ENCODE data around the gene LY6G5B. TPM values are rescaled to one million over a fixed set of nuclear protein-coding genes. Genes with fewer than 3 reads are reported as not detected.

Gene LY6G5B
- total and polyA plus RNA-seq, 2 donors, result 2.3 to 6.5 TPM

- Histone ChIP-seq H3K9me3 (ENCODE audit: control insufficient read depth in 2 of 2, insufficient read depth in 1 of 2, low read length in 1 of 2) (no peaks in the 10 kb centered on the region), H3K4me1 (ENCODE audit: control insufficient read depth in 2 of 2, insufficient read depth in 2 of 2, low read length in 2 of 2) (no peaks in the 10 kb centered on the region), H3K36me3 (ENCODE audit: control insufficient read depth in 2 of 2, insufficient read depth in 2 of 2, low read length in 1 of 2) (peaks cover 94 to 96% of the 10 kb centered on the region in 2 donors), H3K4me3 (ENCODE audit: low read length in 2 of 2) (no peak overlapping the region), H3K27ac (ENCODE audit: low read depth in 1 of 2, low read length in 1 of 2) (no peak overlapping the region), H3K27me3 (ENCODE audit: control insufficient read depth in 2 of 2, insufficient read depth in 1 of 2, low read length in 1 of 2) (no peaks in the 10 kb centered on the region)
- WGBS, result 98% methylated on average over 11 of the region's 11 CpGs
- DNase-seq (ENCODE audit: low read depth in 6 of 9, low spot score in 9 of 9), result no peak
These were observed 34.7 kb upstream of the LY6G5B start for GRCh38 chr6:31634969-31635575.

- Histone ChIP-seq H3K4me3 (ENCODE audit: low read length in 2 of 2) (no peak overlapping the region), H3K27me3 (ENCODE audit: control insufficient read depth in 2 of 2, insufficient read depth in 1 of 2, low read length in 1 of 2) (no peaks in the 10 kb centered on the region), H3K36me3 (ENCODE audit: control insufficient read depth in 2 of 2, insufficient read depth in 2 of 2, low read length in 1 of 2) (peaks cover 94 to 96% of the 10 kb centered on the region in 2 donors), H3K9me3 (ENCODE audit: control insufficient read depth in 2 of 2, insufficient read depth in 1 of 2, low read length in 1 of 2) (no peaks in the 10 kb centered on the region), H3K4me1 (ENCODE audit: control insufficient read depth in 2 of 2, insufficient read depth in 2 of 2, low read length in 2 of 2) (no peaks in the 10 kb centered on the region), H3K27ac (ENCODE audit: low read depth in 1 of 2, low read length in 1 of 2) (no peak overlapping the region)
- WGBS, result 95% methylated on average over 27 of the region's 27 CpGs
- DNase-seq (ENCODE audit: low read depth in 6 of 9, low spot score in 9 of 9), result no peak
These were observed 32.8 kb upstream of the LY6G5B start for GRCh38 chr6:31636698-31637596.

GRCh38 chr6:31639043-31639442 lies 30.7 kb upstream of the LY6G5B start:
- no peaks in the 10 kb centered on the region for H3K4me1 ChIP-seq (ENCODE audit: control insufficient read depth in 2 of 2, insufficient read depth in 2 of 2, low read length in 2 of 2)
- WGBS, result 97% methylated on average over 9 of the region's 9 CpGs
- H3K27ac ChIP-seq (ENCODE audit: low read depth in 1 of 2, low read length in 1 of 2), result no peak overlapping the region
- H3K4me3 ChIP-seq (ENCODE audit: low read length in 2 of 2), result no peak overlapping the region
- H3K36me3 ChIP-seq (ENCODE audit: control insufficient read depth in 2 of 2, insufficient read depth in 2 of 2, low read length in 1 of 2), result peaks cover 93 to 94% of the 10 kb centered on the region in 2 donors
- no peak for DNase-seq (ENCODE audit: low read depth in 6 of 9, low spot score in 9 of 9)
- no peaks in the 10 kb centered on the region for H3K9me3 ChIP-seq (ENCODE audit: control insufficient read depth in 2 of 2, insufficient read depth in 1 of 2, low read length in 1 of 2)
- H3K27me3 ChIP-seq (ENCODE audit: control insufficient read depth in 2 of 2, insufficient read depth in 1 of 2, low read length in 1 of 2), result no peaks in the 10 kb centered on the region

GRCh38 chr6:31639449-31639861 lies 30.3 kb upstream of the LY6G5B start:
- no peak for DNase-seq (ENCODE audit: low read depth in 6 of 9, low spot score in 9 of 9)
- H3K9me3 ChIP-seq (ENCODE audit: control insufficient read depth in 2 of 2, insufficient read depth in 1 of 2, low read length in 1 of 2), result no peaks in the 10 kb centered on the region
- no peaks in the 10 kb centered on the region for H3K4me1 ChIP-seq (ENCODE audit: control insufficient read depth in 2 of 2, insufficient read depth in 2 of 2, low read length in 2 of 2)
- H3K27me3 ChIP-seq (ENCODE audit: control insufficient read depth in 2 of 2, insufficient read depth in 1 of 2, low read length in 1 of 2), result no peaks in the 10 kb centered on the region
- peaks cover 93 to 94% of the 10 kb centered on the region in 2 donors for H3K36me3 ChIP-seq (ENCODE audit: control insufficient read depth in 2 of 2, insufficient read depth in 2 of 2, low read length in 1 of 2)
- WGBS, result 95% methylated on average over 10 of the region's 10 CpGs
- H3K4me3 ChIP-seq (ENCODE audit: low read length in 2 of 2), result no peak overlapping the region
- H3K27ac ChIP-seq (ENCODE audit: low read depth in 1 of 2, low read length in 1 of 2), result no peak overlapping the region

- H3K4me1 ChIP-seq (ENCODE audit: control insufficient read depth in 2 of 2, insufficient read depth in 2 of 2, low read length in 2 of 2), result no peaks in the 10 kb centered on the region
- H3K27me3 ChIP-seq (ENCODE audit: control insufficient read depth in 2 of 2, insufficient read depth in 1 of 2, low read length in 1 of 2), result no peaks in the 10 kb centered on the region
- H3K27ac ChIP-seq (ENCODE audit: low read depth in 1 of 2, low read length in 1 of 2), result peak overlapping the region in 1 of 2 donors; percentile 18
- DNase-seq (ENCODE audit: low read depth in 6 of 9, low spot score in 9 of 9), result no peak
- H3K4me3 ChIP-seq (ENCODE audit: low read length in 2 of 2), result no peak overlapping the region
- 98% methylated on average over 6 of the region's 6 CpGs for WGBS
- no peaks in the 10 kb centered on the region for H3K9me3 ChIP-seq (ENCODE audit: control insufficient read depth in 2 of 2, insufficient read depth in 1 of 2, low read length in 1 of 2)
- peaks cover 93 to 94% of the 10 kb centered on the region in 2 donors for H3K36me3 ChIP-seq (ENCODE audit: control insufficient read depth in 2 of 2, insufficient read depth in 2 of 2, low read length in 1 of 2)
These were observed 29.2 kb upstream of the LY6G5B start for GRCh38 chr6:31640612-31641011.

GRCh38 chr6:31641370-31641769 lies 28.4 kb upstream of the LY6G5B start:
- no peaks in the 10 kb centered on the region for H3K9me3 ChIP-seq (ENCODE audit: control insufficient read depth in 2 of 2, insufficient read depth in 1 of 2, low read length in 1 of 2)
- no peak overlapping the region for H3K4me3 ChIP-seq (ENCODE audit: low read length in 2 of 2)
- no peak overlapping the region for H3K27ac ChIP-seq (ENCODE audit: low read depth in 1 of 2, low read length in 1 of 2)
- peaks cover 92 to 93% of the 10 kb centered on the region in 2 donors for H3K36me3 ChIP-seq (ENCODE audit: control insufficient read depth in 2 of 2, insufficient read depth in 2 of 2, low read length in 1 of 2)
- 97% methylated on average over 4 of the region's 4 CpGs for WGBS
- no peak for DNase-seq (ENCODE audit: low read depth in 6 of 9, low spot score in 9 of 9)
- no peaks in the 10 kb centered on the region for H3K27me3 ChIP-seq (ENCODE audit: control insufficient read depth in 2 of 2, insufficient read depth in 1 of 2, low read length in 1 of 2)
- no peaks in the 10 kb centered on the region for H3K4me1 ChIP-seq (ENCODE audit: control insufficient read depth in 2 of 2, insufficient read depth in 2 of 2, low read length in 2 of 2)

- WGBS, result 98% methylated on average over 6 of the region's 6 CpGs
- DNase-seq (ENCODE audit: low read depth in 6 of 9, low spot score in 9 of 9), result no peak
- no peak overlapping the region for H3K27ac ChIP-seq (ENCODE audit: low read depth in 1 of 2, low read length in 1 of 2)
These were observed 26.8 kb upstream of the LY6G5B start for GRCh38 chr6:31642798-31643570.

GRCh38 chr6:31643818-31644454 lies 25.8 kb upstream of the LY6G5B start:
- no peaks in the 10 kb centered on the region for H3K4me1 ChIP-seq (ENCODE audit: control insufficient read depth in 2 of 2, insufficient read depth in 2 of 2, low read length in 2 of 2)
- no peaks in the 10 kb centered on the region for H3K9me3 ChIP-seq (ENCODE audit: control insufficient read depth in 2 of 2, insufficient read depth in 1 of 2, low read length in 1 of 2)
- 97% methylated on average over 17 of the region's 17 CpGs for WGBS
- no peak for DNase-seq (ENCODE audit: low read depth in 6 of 9, low spot score in 9 of 9)
- H3K4me3 ChIP-seq (ENCODE audit: low read length in 2 of 2), result no peak overlapping the region
- peaks cover 94 to 95% of the 10 kb centered on the region in 2 donors for H3K36me3 ChIP-seq (ENCODE audit: control insufficient read depth in 2 of 2, insufficient read depth in 2 of 2, low read length in 1 of 2)
- H3K27ac ChIP-seq (ENCODE audit: low read depth in 1 of 2, low read length in 1 of 2), result no peak overlapping the region
- no peaks in the 10 kb centered on the region for H3K27me3 ChIP-seq (ENCODE audit: control insufficient read depth in 2 of 2, insufficient read depth in 1 of 2, low read length in 1 of 2)

More at GRCh38 chr6:31642798-31643570, 26.8 kb upstream of the LY6G5B start:
- Histone ChIP-seq H3K9me3 (ENCODE audit: control insufficient read depth in 2 of 2, insufficient read depth in 1 of 2, low read length in 1 of 2) (no peaks in the 10 kb centered on the region), H3K27me3 (ENCODE audit: control insufficient read depth in 2 of 2, insufficient read depth in 1 of 2, low read length in 1 of 2) (no peaks in the 10 kb centered on the region), H3K4me1 (ENCODE audit: control insufficient read depth in 2 of 2, insufficient read depth in 2 of 2, low read length in 2 of 2) (no peaks in the 10 kb centered on the region), H3K4me3 (ENCODE audit: low read length in 2 of 2) (no peak overlapping the region), H3K36me3 (ENCODE audit: control insufficient read depth in 2 of 2, insufficient read depth in 2 of 2, low read length in 1 of 2) (peaks cover 90 to 92% of the 10 kb centered on the region in 2 donors)
